Stimulated activated CD4-positive, alpha-beta T cell treated with anti-CD3 and anti-CD28 coated beads, Interleukin-15, amount 100 ng/mL, for 1 hour (primary cell): ENCODE data around the gene NAE1.

Source experiments
- DNase-seq, 2 donors: peaks; one replicate each; pipeline ENCODE4 v3.0.0-alpha.2; 2020; ENCODE audit warnings: low read depth in 1 of 2, low spot score in 1 of 2

NAE1 gene

DNA sequence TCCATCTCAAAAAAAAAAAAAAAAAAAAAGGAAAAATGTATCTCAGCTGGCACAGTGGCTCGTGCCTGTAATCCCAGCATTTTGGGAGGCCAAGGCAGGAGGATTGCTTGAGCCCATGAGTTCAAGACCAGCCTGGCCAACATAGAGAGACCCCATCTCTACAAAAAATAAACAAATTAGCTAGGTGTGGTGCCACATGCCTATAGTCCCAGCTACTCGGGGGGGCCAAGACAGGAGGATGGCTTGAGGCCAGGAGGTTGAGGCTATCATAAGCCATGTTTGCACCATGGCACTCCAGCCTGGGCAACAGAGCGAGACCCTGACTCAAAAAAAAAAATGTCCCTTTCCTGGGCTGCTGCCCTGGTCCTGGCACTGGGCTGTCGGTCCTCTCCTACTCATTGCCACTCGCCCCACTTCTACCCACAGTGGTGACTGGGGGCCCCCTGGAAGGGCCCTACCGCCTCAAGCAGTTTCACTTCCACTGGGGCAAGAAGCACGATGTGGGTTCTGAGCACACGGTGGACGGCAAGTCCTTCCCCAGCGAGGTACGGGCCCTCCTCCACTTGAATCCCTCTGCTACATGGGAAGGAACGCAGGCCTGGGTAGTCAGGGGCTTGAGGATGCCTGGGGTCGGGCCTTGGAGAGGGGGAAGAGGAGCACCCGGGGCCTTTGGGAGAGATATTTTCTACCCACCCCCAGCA is 19.5 kb upstream of the NAE1 start:
- DNase-seq, result no peak

DNA sequence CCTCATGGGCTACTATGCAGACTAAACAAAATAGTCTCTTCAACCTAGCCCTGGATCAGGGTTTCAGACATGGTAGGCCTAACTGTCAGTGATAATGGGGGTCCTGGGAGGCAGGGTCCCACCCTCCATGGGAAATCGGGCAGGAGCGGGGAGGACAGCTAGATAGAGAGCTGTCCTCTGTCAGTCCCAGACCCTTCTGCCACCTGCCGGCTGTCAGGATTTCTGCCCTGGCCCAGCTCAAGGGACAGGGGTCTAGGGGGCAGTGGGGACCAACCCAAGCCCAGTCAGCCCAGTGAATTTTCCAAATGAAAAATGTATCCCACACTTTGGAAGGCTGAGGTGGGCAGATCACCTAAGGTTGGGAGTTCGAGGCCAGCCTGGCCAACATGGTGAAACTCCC is 18.8 kb upstream of the NAE1 start:
- no peak for DNase-seq

DNA sequence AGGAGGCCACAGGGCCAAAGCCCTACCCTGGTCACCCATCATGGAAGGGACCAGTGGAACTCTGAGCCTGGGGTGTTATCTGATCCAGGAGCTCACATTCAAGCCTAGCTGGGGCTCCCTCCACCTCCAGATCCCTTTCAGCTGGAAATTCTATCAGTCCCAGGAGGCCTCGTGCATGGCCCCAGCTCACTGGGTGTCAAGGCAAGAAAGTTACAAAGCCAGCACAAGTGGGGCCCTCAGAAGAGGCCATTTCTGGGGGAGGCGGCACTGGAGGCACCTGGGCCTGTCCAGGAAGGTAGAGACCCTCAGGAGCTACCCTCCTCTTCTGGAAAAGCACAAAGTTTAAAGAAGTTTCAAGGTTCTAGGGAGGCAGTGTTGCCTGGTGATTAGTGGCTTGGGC is 18.2 kb upstream of the NAE1 start:
- no peak for DNase-seq

DNA sequence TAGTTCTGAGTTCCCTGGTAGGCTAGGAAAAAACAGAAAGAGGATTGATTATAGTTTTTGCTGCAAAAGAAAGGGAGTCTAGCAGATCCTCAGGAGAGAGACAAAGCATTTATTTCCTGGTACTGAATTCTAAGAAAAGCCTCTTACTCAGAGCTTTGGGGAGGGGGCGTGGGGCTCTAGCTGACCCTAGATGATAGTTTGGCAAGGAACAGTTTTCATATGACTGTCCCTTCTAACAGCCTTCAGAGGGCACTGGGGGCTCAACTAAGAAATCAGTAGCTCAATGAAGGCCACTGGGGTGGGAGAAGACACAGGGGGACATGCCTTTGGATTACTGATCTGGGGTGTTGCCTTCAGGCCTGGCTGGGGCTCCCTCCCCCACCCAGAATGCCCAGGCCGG is 17.4 kb upstream of the NAE1 start:
- DNase-seq, result no peak

GRCh38 chr16:66847533-66848067 is 16.8 kb upstream of the NAE1 start:
- no peak for DNase-seq

DNA sequence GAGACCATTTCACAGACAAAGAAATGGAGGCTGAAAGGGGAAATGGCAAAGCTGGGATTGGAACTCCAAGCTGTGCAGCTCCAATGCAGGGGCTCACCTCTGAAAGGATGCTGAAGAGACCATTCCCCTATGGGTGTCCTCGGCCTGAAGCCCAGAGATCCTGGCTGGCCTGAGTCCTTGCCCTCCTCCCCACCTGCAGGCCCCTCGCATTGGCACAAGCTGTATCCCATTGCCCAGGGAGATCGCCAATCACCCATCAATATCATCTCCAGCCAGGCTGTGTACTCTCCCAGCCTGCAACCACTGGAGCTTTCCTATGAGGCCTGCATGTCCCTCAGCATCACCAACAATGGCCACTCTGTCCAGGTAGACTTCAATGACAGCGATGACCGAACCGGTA is 16.1 kb upstream of the NAE1 start:
- no peak for DNase-seq

- no peak for DNase-seq
These were observed 15.5 kb upstream of the NAE1 start for GRCh38 chr16:66846266-66846665.

GRCh38 chr16:66845791-66846221 is 15.0 kb upstream of the NAE1 start:
- DNase-seq, result no peak

GRCh38 chr16:66845080-66845410 is 14.3 kb upstream of the NAE1 start:
- DNase-seq, result no peak

- no peak for DNase-seq
These were observed 13.7 kb upstream of the NAE1 start, which contains the start of gene CA7 for GRCh38 chr16:66844342-66845079. TSS of gene CA7 (plus strand) at chr16:66844414. CDS start at chr16:66844488, 74 bp downstream.

DNA sequence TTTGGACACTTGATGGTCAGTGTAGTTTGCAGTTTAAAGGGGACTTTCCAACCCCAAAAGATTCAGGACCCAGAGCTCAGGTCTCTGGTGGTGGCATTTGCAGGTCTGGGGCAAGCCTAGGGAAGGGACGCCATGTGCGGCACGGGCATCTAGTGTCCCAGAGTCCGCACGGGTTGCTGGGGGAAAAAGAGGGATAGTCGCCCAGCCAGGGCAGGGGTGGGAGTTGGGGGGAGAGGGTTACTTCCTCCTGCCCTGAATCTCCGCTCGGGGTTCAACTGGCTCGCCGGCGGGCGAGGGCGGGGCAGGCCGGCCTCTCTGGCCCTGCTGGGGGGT is 13.2 kb upstream of the NAE1 start:
- DNase-seq, result no peak

DNA sequence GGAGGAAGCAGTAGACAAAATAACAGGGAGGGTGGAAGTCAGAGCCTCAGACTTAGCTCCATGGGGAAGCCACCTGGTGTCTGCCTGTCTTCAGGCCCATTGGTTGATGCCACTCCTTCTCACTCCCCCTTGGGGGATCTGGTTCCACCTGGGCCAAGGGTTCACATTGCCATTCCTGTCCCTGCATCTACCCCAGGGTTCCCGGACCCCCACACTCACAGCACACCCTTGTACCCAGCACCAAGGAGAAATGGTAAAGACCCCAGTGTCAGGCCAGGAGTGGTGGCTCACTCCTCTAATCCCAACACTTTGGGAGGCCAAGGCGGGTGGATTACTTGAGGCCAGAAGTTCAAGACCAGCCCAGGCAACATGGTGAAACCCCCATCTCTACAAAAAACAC is 12.4 kb upstream of the NAE1 start:
- no peak for DNase-seq

GRCh38 chr16:66842765-66843164 is 12.0 kb upstream of the NAE1 start:
- DNase-seq, result no peak

DNA sequence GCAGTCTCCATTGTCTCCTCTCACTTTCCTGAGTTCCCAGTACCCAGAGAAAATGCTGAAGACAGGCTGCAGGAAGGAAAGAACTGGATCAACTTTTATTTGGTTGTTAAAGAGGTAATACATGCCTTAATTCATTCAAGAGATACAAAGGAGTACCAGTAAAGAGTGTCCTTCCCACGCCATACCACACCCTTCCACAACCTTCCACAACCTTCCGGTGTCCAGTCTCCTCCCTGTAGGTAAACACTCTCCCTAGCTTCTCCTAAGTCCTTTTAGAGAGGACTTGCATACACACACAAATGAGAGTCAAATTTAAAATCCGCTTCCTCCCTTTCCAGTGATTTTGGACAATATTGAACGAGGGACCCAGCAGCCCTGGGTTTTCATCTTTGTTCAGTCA is 10.6 kb upstream of the NAE1 start:
- no peak for DNase-seq

DNA sequence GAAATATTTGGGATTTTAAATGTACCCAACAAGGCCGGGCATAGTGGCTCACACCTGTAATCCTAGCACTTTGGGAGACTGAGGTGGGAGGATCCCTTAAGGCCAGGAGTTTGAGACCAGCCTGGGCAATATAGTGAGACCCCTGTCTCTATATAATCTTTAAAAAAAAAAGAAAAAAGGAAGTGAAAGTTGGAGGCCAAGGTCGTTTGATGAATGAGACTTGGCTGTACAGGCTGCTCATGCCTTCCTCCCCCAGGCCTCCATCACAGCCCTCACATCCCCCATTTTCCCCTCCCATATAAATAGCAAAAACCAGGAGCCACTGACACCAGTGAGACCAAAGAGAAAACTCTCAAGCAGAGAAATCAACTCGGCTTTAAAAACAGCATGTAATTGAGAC is 10.1 kb upstream of the NAE1 start:
- DNase-seq, result no peak

- DNase-seq, result no peak
These were observed 4.0 kb upstream of the NAE1 start for GRCh38 chr16:66834746-66835145.

DNA sequence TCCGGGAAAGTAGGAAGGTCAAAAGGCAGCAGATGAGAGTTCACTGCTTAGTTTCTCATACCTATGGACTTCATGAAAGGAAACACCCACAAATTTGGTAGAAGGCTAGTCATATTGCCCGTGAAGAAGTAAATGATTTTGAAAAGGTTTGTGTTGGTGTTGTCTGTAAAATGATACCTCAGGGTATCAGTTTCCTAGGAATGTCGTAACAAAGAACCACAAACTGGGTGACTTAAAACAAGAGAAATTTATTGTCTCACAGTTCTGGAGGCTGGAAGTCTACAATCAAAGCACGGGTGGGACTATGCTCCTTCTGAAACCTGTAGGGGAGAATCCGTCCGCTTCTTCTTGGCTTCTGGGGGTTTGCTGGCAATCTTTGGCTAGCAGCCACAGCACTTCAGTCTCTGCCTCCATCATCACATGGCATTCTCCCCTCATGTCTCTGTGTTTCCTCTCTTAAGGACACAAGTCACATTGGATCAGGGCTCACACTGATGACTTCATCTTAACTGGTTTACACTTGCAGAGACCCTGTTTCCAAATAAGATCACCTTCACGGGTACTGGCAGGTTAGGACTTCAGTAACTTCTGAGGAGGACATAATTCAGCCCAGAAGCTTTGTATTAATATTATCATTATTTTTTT is 2.0 kb upstream of the NAE1 start:
- DNase-seq, result no peak

DNA sequence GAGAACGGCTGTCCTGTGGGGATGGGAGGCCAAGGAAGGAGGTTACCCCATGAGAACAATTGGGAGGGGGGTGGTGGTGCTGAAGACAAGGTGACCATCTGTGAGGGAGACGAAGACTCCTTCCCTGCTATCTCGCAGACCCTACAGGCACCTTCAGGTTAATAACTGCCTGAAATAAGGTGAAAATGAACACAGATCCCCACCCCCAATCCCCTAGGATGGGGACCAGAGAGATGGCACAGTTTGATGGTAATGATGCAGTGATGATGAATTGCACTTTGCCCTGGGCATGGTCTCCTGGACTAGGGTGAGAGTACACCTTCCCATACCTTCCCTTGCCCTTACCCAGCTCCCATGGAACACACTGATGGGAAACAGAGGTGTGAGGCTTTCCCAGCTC is 1.4 kb upstream of the NAE1 start:
- DNase-seq, result no peak

DNA sequence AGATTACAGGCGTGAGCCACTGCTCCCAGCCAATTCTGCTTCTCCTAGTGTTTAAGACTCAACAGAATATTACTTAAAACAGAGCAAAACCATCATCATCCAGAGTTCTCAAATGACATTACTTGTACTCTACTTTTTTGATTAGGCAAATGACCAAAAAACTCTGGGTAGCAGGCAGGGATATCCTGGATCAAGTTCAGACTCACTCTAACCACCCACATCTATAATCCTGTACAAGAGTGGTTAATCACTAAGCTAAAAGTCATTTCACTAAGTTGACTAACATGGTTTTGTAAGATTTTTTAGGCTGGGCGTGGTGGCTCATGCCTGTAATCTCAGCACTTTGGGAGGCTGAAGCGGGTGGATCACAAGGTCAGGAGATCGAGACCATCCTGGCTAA is 6.8 kb downstream of the NAE1 start:
- no peak for DNase-seq

DNA sequence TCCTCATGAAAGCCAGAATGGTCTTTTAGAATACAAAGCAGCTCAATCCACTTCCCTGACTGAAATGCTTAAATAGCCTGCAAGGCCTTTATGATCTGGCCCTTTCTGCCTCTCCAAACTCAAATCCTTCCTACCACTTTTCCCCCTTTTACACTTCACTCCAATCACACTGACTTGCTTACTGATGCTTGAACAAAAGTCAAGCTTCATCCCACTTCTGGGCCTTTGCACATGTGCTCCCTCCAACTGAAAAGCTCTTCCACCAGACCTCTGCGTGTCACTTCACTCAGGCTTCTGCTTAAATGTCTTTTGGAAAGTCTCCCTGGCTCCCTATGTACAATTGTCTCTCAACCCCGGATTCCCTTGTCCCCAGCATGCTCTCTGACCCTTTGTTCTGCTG is 16.0 kb downstream of the NAE1 start:
- DNase-seq, result no peak

GRCh38 chr16:66811043-66811442 is 19.7 kb downstream of the NAE1 start:
- no peak for DNase-seq

GRCh38 chr16:66810391-66810790 is 20.4 kb downstream of the NAE1 start:
- DNase-seq, result no peak
